DMS114 treated with DMSO at 0.1 percent for 48 hours (cell line): ENCODE data around the gene BTNL8.

Source experiments
- DNase-seq: peaks from one replicate; lab custom pipeline; 2025; ENCODE audit not compliant: unreplicated experiment; lab: John Stamatoyannopoulos, UW

Gene BTNL8

GRCh38 chr5:180950291-180950949 is 51.5 kb downstream of the BTNL8 start:
- no peak for DNase-seq

DNA sequence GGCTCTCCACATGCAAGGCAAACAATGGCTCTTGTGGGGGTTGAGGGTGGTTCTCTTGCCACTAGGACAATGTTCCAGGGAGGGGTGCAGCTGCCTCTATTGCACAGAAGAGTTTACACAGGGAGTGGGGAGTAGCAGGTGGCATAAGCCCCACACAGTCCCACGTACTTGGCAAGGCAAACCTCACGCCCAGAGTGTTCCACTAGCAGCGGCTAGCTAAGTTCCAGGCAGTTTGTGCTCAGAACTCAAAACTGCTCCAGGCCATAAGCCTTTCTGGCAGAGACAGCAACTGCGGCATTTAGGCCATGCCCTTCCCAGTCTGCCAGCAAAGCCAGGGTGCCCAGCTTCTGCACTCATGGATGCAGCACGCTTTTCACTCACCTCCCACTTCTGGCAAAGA is 60.7 kb downstream of the BTNL8 start:
- DNase-seq, result no peak

- DNase-seq, result no peak
Measured at GRCh38 chr5:180960209-180960608, 61.2 kb downstream of the BTNL8 start.

DNA sequence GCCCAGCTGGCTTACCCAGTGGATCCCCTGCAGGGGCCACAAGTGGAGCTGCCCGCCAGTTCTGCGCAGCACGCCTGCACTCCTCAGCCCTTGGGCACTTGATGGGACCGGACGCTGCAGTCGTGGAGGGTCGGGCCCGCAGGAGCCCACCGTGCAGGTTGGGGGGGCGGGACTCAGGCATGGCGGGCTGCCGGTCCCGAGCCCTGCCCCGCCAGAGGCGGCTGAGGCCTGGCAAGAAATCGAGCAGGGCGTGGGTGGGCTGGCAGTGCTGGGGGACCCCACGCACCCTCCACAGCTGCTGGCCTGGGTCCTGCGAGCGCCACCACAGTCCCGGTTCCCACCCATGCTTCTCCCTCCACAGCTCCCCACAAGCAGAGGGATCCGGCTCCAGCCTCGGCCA is 70.4 kb downstream of the BTNL8 start:
- DNase-seq, result no peak

- no peak for DNase-seq
Measured at GRCh38 chr5:180970336-180970735, 71.4 kb downstream of the BTNL8 start.

GRCh38 chr5:180970875-180971274 is 71.9 kb downstream of the BTNL8 start:
- DNase-seq, result no peak

DNA sequence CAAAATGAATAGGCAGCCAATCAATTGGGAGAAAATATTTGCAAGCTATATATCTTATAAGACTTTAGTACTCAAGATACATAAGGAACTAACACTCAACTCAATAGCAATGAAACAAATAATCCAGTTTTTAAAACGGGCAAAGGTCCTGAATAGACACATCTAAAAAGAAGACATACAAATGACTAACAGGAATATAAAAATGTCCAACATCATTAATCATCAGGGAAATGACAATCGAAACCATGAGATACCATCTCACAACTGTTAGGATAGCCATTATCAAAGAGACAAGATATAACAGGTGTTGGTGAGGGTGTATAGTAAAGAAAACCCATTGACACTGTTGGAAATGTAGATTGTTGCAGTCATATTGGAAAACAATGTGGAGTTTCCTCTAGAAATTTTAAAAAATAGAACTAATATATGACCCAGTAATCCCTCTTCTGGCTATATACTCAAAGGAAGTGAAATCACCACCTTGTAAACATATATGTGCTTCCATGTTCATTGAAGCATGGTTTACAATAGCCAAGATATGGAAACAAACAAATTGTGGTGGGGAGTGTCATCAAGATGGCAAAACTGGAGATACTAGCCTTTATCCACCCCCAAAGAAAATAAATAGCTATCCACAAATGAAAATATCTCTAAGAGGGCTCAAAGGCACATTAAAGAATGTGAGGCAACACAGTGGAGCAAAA is 75.8 kb downstream of the BTNL8 start:
- DNase-seq, result no peak

DNA sequence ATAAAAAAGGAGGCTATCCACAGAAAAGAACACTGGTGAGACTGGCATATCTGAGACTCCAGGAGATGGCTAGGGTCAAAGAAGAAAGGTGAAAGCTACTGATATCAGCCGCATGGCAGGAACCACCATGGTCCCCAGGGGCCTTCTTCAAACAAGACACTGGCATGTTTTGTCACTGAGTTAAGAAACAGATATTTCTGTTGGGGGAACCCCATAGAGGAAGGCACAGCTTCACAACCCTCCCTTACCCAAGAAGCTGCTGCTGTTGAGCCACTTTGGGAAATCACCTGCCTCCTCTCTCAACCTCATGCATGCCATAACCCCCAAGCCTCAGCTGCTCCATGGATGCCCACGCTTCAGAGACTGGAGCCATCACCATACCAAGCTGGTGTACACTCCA is 76.4 kb downstream of the BTNL8 start:
- DNase-seq, result no peak

DNA sequence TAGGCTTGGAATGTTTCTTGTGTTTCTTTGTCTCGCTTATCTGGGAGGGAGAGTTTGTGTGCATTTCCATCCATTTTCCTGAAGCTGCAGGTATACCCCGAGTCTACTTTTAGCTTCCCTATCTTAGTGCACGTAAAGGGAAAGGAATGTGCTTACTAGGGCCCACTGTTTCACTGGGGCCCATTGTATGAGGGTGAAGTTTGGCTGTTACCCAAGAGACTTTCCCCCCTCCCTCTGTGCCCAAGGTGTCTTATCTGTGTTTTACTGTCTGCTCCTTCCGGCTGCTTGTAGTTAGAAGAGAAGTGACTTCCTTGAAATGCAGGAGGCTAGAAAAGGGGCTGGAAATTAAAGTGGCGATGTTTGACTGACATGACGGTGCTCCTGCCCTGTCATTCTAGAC is 77.6 kb downstream of the BTNL8 start:
- no peak for DNase-seq

- no peak for DNase-seq
Measured at GRCh38 chr5:180977852-180978251, 78.9 kb downstream of the BTNL8 start.

DNA sequence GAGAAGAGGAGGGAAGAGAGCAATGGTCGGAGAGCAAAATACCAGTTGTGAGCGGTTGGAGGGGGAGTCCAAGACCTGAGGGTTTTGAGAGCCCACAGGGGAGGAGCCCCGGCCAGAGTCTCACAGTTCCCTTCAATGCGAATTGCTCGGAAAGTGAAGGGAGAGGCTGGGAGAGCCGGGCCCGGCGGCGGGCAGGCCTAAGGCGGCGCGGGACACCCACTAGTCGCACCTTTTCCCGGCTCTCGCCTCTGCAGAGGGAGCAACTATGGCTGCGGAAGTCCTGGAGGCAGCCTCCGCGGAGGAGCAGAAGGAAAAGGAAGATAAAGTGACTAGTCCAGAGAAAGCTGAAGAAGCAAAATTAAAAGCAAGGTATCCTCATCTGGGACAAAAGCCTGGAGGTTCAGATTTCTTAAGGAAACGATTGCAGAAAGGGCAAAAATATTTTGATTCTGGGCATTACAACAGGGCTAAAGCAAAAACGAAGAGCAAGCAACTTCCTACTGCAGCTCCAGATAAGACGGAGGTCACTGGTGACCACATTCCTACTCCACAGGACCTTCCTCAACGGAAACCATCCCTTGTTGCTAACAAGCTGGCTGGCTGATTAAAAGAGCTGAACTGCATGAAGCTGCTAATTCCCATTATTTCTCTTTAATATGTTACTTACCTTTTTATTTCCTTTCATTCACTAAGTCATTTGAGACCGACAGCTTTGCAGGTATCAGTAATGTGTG is 83.2 kb downstream of the BTNL8 start:
- no peak for DNase-seq

DNA sequence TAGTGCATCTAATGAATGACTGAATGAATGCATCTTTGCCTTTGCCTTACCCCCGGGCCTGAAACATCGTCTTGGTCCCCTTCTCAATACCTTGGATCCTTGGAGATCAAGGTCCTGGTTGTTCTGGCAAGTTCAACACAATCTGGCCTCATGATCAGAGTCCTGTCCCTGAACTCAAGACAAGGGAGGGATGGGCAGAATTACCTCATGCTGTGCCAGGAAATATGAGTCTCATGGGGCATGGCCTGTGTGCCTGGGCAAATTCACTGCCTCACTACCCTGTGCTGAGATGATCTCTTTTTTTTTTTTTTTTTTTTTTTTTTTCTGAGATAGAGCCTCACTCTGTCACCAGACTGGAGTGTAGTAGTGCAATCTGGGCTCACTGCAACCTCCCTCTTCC is 89.1 kb downstream of the BTNL8 start:
- no peak for DNase-seq

GRCh38 chr5:180988592-180988991 is 89.6 kb downstream of the BTNL8 start, which contains the start of gene BTNL3:
Gene BTNL3 (plus strand): TSS chr5:180988846. CDS start chr5:180989029, 183 bp downstream.
- no peak for DNase-seq

- no peak for DNase-seq
Measured at GRCh38 chr5:180990086-180990881, 91.3 kb downstream of the BTNL8 start.

GRCh38 chr5:180990882-180991242 is 91.9 kb downstream of the BTNL8 start:
- no peak for DNase-seq
